GM19025 (cell line): ENCODE results near the gene KCNMA1.
"Not testable (repeated sequence)": the region's sequence is repeated elsewhere in the genome, so short reads cannot be mapped to it uniquely, and the experiment has no call there.

ENCODE experiments used
- ATAC-seq: cut with Tn5 transposase; IDR thresholded peaks from one replicate; pipeline ENCODE4 v1.9.1; 2021; ENCODE audit warnings: mild to moderate bottlenecking, low read depth, moderate library complexity; ENCODE audit not compliant: unreplicated experiment

KCNMA1 gene

DNA sequence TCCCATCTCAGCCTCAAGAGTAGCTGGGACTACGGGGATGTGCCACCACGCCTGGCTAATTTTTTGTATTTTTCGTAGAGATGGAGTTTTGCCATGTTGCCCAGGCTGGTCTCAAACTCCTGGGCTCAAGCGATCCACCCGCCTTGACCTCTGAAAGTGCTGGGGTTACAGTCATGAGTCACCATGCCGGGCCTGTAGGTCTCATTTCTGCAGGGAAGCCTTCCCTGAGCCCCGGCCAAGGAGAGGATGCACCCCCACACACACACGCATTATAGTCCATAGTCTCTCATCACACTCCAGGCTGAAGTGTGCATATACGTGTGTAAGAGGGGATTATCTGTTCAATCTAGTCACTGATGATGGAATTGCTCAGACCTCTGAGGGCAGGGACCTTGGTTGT lies 29.3 kb downstream of the KCNMA1 start:
- ATAC-seq = no peak

DNA sequence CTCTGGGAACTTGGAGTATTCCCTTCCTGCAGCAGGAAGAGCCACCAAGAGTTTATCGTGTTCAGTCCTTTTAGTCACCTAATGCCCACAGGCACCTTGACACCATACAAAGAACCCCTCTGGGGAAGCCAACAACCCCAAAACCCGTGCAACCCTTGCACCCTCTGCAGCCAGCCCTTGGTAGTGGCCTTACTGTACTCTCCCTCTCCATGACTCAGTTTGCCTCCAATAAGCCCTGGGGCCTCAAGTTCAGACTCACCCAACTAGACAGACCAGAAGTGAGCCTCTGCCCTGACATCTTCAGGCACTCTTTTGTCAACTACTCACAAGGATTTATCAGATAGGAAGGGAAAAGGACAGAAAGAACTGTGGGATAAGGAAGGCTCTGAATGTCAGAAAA lies 30.9 kb downstream of the KCNMA1 start:
- ATAC-seq = no peak

DNA sequence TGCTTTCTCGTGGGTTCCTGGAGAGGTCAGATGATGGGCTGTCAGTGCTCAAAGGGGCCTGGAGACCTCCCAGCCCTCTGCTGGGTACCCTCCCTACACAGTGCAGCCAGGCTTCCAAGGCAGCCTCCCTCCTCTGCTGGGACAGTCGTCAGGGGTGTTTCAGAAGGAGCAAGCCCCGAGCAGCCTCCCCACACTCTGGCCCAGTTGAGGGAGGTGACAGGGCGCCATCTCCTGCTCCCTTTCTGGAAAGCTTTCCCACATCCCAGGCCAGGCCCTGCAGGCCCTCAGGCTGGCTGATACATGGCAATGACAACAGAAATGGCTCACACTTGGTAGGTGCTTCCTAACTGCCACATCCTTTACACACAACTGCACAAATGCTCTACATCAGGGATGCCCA lies 32.1 kb downstream of the KCNMA1 start:
- no peak for ATAC-seq

DNA sequence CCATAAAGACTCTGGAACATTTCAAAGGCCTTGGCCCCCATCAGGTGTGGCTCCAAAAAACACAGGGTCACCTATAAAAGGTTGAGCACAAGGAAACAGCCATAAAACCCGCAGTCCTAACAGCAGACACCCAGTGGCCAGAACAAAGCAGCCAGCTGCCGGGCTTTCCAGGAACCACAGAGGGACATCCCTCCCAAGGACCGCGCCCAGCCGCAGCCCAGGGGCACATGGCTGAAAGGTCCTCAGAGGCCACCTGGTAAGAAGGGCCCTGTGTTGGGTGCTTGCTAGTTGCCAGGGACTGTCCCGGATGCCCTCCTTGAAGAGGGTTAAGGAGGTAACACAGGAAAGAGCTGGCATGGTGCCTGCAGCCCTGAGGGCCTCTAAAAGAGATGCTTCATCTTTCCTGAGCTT lies 32.7 kb downstream of the KCNMA1 start:
- ATAC-seq = no peak

DNA sequence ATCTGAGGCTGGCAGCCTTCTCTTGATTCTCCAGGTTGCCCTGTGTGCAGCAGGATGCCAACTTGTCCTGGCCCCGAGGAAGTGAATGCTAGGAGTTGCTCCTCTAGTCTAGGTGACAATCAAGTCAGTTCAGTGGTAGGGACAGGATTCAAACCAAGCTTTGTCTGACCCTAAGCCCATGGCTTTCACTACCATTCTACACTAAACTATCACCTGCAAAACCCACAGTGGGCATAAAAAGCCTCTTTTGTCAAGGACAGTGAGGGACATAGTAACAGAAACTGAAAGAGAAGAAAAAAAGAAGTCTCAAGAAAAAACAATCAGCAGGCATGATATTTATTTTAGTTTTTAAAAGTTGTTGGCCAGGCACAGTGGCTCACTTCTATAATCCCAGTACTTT lies 33.5 kb downstream of the KCNMA1 start:
- no peak for ATAC-seq

DNA sequence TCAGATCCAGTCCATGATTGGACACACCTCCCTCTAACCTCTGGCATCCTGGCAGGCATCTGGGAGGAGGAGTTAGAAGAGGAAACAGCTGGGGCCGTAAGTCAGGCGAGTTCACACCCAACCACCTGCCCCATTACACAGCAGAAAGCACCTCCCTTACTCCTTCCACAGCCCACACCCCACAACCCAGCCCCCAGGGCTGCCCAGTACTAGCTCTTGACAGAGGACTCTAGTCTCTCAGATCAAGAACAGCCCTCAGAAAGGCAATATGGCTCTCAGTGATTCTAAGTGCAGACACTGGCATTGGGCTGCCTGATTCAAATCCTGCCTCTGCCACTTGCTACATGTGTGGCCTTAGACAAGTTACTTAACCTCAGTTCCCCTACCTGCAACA lies 34.1 kb downstream of the KCNMA1 start:
- ATAC-seq = no peak

DNA sequence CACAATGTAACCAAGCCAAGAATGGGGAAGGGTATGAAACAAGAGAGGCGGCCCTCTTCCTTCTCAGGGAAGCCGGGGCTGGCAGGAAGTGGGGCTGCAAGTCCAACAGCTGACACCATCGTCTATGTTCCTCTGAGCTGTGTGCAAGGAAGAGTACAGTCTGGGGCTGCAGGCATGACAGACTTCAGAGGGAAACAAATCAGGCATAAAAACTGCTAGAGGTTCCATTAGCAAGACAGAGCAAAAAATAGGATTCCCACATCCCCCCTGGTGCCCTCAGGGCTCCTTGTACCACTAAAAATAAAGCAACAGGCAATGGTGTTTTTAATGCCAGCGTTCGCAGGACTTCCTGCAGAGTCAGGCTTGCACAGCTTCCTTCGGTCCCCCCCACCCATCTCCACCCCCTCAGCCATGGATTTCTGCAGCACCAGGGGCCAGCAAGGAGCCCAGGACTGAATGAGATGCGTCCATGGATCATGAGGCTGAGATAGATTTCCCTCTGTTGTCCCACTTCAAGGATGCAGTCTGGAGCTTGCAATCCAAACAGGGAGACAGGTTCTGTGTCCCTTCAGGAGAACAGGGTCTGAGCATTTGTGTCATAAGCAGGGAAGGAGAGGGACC lies 34.6 kb downstream of the KCNMA1 start:
- ATAC-seq = no peak

DNA sequence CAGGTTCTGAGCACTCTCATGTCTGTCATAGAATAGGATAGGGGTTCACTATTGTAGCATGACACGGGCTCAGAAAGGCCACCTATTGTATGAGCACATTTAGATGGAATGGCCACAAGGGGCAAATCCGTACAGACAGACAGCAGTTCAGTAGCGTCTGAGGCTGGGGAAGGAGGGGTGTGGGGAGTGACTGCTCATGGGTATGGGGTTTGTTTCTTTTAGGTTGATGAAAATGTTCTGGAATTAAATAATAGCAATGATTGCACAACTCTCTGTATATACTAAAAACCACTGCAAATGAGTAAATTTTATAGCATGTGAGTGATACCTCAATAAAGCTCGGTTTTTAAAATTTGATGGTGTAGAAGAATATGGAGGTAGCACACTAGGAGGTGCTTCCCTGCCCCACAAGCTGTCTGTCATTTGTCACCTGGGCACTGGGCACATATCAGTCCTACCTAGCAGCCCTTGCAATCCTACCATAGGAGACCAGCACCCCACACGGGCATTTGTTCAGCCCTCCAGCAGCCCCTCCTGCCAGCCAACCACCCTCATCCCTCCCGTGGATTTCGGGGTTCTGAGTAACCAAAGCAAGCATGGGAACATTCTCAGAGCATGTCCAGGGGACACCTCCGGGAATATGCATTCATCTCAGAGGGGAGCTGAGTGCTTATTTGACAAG lies 35.2 kb downstream of the KCNMA1 start:
- no peak for ATAC-seq

DNA sequence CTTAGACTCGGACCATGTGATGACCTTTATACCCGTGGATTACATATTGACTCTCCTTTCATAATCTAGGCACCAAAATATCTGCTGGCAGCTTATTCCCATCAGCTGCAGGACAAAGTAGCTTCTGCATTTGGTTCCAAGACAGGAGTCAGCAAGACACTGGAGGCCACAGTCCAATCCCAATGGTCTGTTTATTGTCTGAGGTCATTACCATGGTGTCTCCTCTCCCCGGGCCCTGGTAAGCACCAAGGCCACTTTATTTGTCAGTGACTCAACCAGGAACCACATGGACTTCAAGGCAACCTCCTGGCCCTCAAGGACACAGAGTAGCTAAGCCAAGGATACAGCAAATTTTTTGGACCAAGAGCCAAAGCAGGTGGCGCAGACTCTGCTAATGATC lies 36.1 kb downstream of the KCNMA1 start:
- ATAC-seq = no peak

DNA sequence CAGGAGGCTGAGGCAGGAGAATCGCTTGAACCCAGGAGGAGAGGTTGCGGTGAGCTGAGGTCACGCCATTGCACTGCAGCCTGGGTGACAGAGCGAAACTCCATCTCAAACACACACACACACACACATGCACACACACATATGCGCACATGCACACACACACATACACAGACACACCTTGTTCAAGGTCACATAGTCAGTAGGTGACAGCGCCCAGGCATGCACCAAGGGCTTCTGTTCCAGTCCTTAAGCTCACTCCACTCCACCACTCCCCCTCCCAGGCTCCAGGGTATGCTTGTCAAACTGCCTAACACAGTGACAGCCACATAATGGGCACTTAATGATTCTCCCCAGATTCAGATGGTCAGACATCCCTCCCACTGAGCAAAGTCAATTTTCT lies 37.0 kb downstream of the KCNMA1 start:
- no peak for ATAC-seq

DNA sequence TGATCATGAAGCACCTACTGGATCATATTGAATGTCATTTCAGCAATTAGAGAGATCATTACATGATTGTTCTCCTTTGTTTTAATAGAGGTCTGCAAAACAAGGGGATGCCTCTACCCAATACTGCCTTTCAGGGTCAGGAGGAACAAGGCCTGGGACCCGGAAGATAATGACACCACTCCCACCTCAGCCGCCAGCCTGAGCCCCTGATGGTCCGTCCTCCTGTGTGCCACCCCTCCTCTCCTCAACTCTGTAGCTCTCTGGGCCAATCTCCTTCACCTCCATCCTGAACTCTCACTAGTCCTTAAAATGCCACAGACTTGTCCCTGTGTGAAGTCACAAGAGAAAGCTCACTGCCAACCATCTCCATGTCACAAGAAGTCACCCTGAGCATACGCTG lies 38.0 kb downstream of the KCNMA1 start:
- no peak for ATAC-seq

DNA sequence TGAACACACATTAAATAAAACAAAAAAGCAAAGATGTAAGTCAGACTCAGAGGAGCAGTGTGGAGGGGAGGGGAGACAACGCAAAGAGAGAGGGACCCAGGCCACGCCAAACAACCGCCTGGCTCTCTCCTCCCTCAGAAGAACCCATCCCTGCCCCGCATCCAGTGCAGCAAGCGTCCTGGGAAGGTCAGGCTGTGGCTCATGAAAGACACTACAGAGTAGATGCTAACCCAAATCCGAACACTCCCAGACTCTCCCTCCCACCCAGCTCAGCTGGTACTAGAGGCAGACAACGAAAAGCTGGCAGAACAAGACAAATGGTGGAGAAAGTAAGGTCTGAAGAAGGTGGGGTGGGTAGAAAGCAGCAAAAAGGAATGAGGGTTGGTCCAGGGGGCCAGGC lies 39.0 kb downstream of the KCNMA1 start:
- ATAC-seq = no peak

DNA sequence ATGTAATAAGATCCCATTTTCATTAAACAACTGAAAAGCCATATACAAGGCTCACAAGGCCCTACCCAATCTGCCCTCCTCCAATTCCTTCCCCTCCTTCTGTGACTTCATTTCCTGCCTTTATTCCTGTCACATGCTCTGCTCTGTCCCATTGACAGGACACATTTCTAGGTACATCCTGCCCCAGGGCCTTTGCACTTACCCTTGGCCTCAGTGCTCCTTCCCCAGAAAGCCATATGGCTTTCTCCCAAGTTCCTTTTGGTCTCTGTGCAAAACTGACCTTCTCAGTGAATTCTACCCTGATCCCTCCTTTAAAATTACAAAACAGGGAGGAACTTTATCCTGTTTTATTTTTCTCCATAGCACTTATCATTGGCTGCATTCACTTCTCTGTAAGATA lies 40.0 kb downstream of the KCNMA1 start:
- no peak for ATAC-seq

DNA sequence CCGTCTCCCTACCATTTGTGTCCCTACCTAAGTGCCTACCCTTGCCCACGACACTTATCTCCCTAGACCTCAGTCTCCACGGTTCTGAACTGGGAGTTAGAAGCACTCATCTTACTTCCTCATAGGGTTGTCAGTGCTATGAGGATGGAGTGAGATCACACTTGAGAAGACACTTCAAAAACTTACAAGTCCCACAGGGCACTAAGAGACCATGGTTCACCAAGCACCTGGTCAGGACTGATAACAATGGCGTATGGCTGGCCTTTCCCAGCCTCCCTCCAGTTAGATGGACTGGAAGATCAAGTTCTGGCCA lies 43.2 kb downstream of the KCNMA1 start:
- ATAC-seq = no peak

DNA sequence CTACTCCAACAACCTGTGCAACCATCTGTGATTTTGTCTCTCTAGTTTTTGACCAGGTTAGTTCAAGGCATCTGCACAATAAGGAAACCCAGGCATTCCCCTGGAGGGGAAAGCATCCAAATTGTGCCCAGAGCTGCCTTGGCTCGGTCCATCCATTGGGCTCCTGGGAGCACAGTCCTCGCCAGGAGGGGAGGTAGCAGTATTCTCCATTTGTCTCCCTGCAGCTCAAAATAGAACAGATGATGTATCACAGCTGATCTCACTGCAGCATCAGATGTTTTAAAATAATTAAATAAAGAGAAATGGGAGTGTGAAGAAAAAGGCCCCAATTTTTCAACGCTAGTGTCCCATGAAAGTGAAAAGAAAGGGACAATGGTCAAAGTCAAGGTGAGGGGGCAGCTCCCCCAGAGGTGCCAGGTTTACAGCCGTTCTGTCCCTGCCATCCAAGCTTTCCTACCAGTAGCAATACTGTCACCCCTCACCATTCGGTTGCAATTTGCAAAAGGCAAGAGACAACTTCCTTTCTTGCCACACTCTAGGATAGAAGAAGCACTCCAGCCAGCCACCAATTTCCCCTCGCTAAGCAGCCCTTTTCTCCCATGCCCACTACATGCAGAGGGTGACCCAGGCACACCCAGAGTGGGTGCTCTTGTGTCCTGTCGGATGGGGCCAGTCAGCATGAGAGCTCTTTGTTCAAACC lies 43.7 kb downstream of the KCNMA1 start:
- ATAC-seq = no peak

DNA sequence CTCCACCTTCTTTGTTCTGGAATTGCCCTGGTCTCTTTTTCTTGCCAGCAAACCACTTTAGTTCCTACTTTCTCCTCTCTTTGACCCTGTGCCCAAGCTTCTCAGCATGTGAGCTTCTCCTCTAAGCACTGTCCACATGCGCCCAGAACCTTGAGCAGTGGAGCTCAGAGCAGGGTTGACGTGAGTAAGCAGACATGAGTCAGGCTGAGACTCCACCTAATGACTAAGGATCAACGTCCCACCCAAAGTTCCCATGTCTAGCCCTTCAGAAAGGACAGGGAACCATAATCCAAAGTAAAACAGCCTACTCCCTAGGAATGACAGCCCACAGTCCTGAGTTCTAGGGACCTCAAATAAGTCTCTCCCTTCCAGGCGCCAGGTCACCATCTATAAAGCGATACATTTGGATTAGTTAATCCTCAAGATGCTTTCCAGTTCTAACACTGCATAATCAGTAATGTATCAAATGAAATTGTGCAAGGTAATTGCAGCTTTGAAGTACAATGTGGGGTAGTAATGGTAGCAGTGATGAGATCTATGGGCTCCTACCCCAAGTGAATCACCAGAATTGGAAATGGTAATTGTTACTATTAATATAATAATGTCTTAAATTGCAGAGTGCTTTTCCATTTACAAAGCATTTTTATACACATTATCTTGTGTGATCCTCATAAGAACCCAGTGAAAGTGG lies 44.5 kb downstream of the KCNMA1 start:
- no peak for ATAC-seq

DNA sequence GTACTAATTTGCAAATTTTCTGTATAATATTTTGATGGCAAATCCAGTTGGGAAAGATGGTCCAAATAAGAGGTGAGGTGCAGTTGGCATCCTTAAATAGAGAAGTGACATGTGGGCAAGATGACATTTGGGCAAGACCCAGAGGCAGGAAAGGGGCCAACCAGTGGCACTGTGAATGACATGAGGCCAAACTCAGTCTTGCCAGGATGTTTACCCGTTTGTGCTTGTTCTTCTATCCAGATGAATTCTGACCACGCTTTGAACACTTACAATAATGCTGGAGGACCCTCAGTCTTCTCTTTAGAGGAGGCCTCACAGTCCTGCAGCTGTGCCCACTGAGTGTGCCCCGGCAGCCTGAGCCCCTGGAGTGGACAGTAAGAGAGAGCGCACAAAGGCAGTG lies 45.1 kb downstream of the KCNMA1 start:
- ATAC-seq = no peak

DNA sequence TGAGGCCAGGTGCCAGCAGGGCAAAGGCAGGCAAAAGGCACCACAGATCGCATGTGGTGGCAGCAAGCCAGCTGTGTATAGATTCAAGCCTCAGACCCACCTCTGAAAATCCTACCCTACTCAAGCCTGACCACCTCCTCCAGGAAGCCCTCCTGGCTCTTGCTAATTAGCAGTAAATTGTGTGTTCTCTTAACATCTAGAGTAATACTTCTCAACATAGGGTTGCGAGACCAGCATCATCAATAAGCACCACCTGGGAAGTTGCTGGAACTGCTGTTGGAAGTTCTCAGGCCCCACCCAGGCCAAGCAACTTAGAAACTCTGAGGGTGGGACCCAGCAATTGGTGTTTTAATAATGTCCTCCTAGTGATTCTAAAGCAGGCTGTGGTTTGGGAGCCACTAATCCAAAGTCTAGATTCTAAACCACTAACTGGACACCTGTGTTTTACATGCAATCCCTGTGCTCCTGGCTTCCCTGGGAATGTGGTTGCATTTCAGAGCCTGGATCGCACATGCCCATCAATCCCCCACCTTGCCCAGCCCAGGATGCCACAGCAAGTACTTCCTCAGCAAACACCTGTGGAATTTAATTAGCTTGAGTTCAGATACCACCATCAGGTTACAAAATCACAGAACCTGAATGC lies 46.2 kb downstream of the KCNMA1 start:
- ATAC-seq = no peak

DNA sequence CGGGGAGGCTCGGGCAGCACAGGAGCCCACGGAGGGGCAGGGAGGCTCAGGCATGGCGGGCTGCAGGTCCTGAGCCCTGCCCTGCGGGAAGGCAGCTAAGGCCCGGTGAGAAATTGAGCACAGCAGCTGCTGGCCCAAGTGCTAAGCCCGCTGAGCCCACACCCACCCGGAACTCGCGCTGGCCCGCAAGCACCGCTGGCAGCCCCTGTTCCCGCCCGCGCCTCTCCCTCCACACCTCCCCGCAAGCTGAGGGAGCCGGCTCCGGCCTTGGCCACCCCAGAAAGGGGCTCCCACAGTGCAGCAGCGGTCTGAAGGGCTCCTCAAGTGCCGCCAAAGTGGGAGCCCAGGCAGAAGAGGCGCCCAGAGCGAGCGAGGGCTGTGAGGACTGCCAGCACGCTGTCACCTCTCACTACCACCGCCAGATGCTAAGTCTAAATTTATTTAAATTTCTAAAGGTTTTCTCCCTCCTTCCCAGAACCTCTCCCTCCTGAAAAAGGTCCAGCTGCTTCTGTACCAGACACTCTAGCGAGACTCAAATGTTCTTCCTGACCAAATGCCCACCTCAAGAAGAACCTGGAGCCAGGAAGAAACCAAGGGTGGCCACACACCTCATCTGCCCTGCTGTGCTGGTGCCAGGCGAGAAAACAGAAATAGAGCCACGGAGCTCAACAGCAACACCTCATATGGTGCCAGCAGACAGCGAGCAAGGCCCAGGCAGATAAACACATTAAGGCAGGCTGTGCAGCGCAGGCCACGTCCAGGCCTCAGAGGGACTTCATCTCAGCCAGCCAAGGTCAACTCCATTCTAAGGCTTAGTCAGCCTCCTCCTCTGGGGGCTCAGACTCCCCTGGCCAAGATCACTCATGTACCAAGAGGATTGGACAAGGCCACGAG lies 47.0 kb downstream of the KCNMA1 start:
- no peak for ATAC-seq

DNA sequence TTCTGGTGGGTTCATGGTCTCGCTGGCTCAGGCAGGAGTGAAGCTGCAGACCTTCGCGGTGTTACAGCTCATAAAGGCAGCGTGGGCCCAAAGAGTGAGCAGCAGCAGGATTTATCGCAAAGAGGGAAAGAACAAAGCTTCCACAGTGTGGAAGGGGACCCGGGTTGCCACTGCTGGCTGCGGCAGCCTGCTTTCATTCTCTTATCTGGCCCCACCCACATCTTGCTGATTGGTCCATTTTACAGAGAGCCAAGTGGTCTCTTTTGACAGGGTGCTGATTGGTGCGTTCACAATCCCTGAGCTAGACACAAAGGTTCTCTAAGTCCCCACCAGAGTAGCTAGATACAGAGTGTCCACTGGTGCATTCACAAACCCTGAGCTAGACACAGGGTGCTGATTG lies 47.9 kb downstream of the KCNMA1 start:
- ATAC-seq = not testable (repeated sequence)
